CD8-positive, alpha-beta memory T cell (primary cell): ENCODE data around the gene UIMC1. TPM values are rescaled to one million over a fixed set of nuclear protein-coding genes. Genes with fewer than 3 reads are reported as not detected.

Source experiments
- CTCF ChIA-PET: fragments of 350-600 bp; sonication (Branson Sonifier 250); formaldehyde crosslinking; loops from one replicate; lab custom pipeline; 2021; ENCODE audit warnings: antibody characterized with exemption; lab: Charles Lee
- POLR2A ChIA-PET: fragments of 350-600 bp; sonication (Branson Sonifier 250); formaldehyde crosslinking; loops from one replicate; lab custom pipeline; 2021; ENCODE audit warnings: antibody characterized with exemption; lab: Charles Lee
- DNase-seq, 5 donors: peaks; one replicate each; pipeline versions ENCODE4 v3.0.0 to v3.0.0-alpha.2; 2020 to 2022; ENCODE audit warnings: mixed read lengths in 1 of 5
- H3K27ac ChIP-seq: one replicate; pipeline ENCODE4 v1.7.0; 2013; ENCODE audit warnings: low read depth, mild to moderate bottlenecking, low read length, moderate library complexity
- H3K27me3 ChIP-seq: 2 replicates; pipeline ENCODE4 v1.7.0; 2013; ENCODE audit warnings: low read length, mild to moderate bottlenecking; ENCODE audit not compliant: insufficient read depth, poor library complexity, severe bottlenecking
- H3K36me3 ChIP-seq: 2 replicates; pipeline ENCODE4 v1.7.0; 2013; ENCODE audit warnings: mild to moderate bottlenecking, low read length, moderate library complexity; ENCODE audit not compliant: insufficient read depth
- H3K4me1 ChIP-seq: 2 replicates; pipeline ENCODE4 v1.7.0; 2013; ENCODE audit warnings: mild to moderate bottlenecking, low read length, moderate library complexity; ENCODE audit not compliant: insufficient read depth
- H3K4me3 ChIP-seq: 2 replicates; pipeline ENCODE4 v1.7.0; 2013; ENCODE audit warnings: mild to moderate bottlenecking, low read length
- H3K9me3 ChIP-seq: 2 replicates; pipeline ENCODE4 v1.7.0; 2013; ENCODE audit warnings: mild to moderate bottlenecking, low read length
- H3K27ac Mint-ChIP-seq, 8 donors: one replicate each; pipeline ENCODE4 v1.8.0; 2020 to 2021; ENCODE audit warnings: mixed read lengths in 8 of 8, mild to moderate bottlenecking in 6 of 8, inconsistent platforms in 3 of 8, moderate library complexity in 3 of 8
- H3K27me3 Mint-ChIP-seq, 2 donors: one replicate each; pipeline ENCODE4 v1.8.0; 2020 to 2021; ENCODE audit warnings: mixed read lengths in 2 of 2, mild to moderate bottlenecking in 1 of 2, moderate library complexity in 1 of 2
- H3K36me3 Mint-ChIP-seq, 3 donors: one replicate each; pipeline ENCODE4 v1.8.0; 2020 to 2021; ENCODE audit warnings: mixed read lengths in 3 of 3, inconsistent platforms in 1 of 3, mild to moderate bottlenecking in 1 of 3
- H3K4me1 Mint-ChIP-seq, 3 donors: one replicate each; pipeline ENCODE4 v1.8.0; 2020 to 2021; ENCODE audit warnings: mixed read lengths in 3 of 3, inconsistent platforms in 1 of 3, mild to moderate bottlenecking in 1 of 3
- H3K4me3 Mint-ChIP-seq, 7 donors: one replicate each; pipeline ENCODE4 v1.8.0; 2020 to 2021; ENCODE audit warnings: mixed read lengths in 7 of 7, mild to moderate bottlenecking in 6 of 7, moderate library complexity in 4 of 7, inconsistent platforms in 2 of 7
- H3K9me3 Mint-ChIP-seq, 5 donors: one replicate each; pipeline ENCODE4 v1.8.0; 2020 to 2022; ENCODE audit warnings: mixed read lengths in 5 of 5, mild to moderate bottlenecking in 3 of 5, moderate library complexity in 2 of 5, inconsistent platforms in 1 of 5
- polyA plus RNA-seq: library from polyadenylated mRNA; unstranded; fragments of 300-500 nt; fragmentation: Illumina TruSeq; gene quantifications from one replicate; pipeline ENCODE4 v1.2.3, GENCODE V29; 2021
- total RNA-seq, 2 experiments: library from RNA; stranded (reverse); gene quantifications; one replicate each; pipeline ENCODE4 v1.2.3, GENCODE V29; 2021

Gene UIMC1
- total and polyA plus RNA-seq, 3 experiments from 2014 or later, result 24.7 to 44.9 (median 39.2) TPM

- ChIA-PET CTCF (no interaction called here), POLR2A (no interaction called here)
- peaks cover 14 to 17% (median 16%) of the 10 kb centered on the region in 3 donors for H3K4me1 Mint-ChIP-seq
- Histone ChIP-seq H3K27ac (no peak overlapping the region), H3K9me3 (no peaks in the 10 kb centered on the region), H3K27me3 (no peaks in the 10 kb centered on the region), H3K4me1 (no peaks in the 10 kb centered on the region), H3K4me3 (no peak overlapping the region), H3K36me3 (no peaks in the 10 kb centered on the region)
- no peak overlapping the region for H3K4me3 Mint-ChIP-seq
- DNase-seq, result peak in 1 of 5 donors; percentile 38
- H3K27me3 Mint-ChIP-seq, result peaks cover 21 to 46% of the 10 kb centered on the region in 2 donors
- no peak overlapping the region for H3K27ac Mint-ChIP-seq
- no peaks in the 10 kb centered on the region for H3K36me3 Mint-ChIP-seq
- no peaks in the 10 kb centered on the region for H3K9me3 Mint-ChIP-seq
These were observed 126.8 kb downstream of the UIMC1 start for GRCh38 chr5:176879663-176880361.

GRCh38 chr5:176878906-176879662 lies 127.5 kb downstream of the UIMC1 start:
- Mint-ChIP-seq H3K27me3 (peaks cover 24 to 46% of the 10 kb centered on the region in 2 donors), H3K36me3 (no peaks in the 10 kb centered on the region), H3K4me3 (peak overlapping the region in 1 of 7 donors; percentile 39), H3K27ac (no peak overlapping the region), H3K9me3 (no peaks in the 10 kb centered on the region), H3K4me1 (peaks cover 13 to 17% (median 16%) of the 10 kb centered on the region in 3 donors)
- POLR2A ChIA-PET, result no interaction called here
- Histone ChIP-seq H3K27me3 (no peaks in the 10 kb centered on the region), H3K9me3 (no peaks in the 10 kb centered on the region), H3K4me1 (no peaks in the 10 kb centered on the region), H3K27ac (no peak overlapping the region), H3K4me3 (no peak overlapping the region), H3K36me3 (no peaks in the 10 kb centered on the region)
- CTCF ChIA-PET, result no interaction called here
- DNase-seq, result no peak

GRCh38 chr5:176878463-176878862 lies 128.1 kb downstream of the UIMC1 start:
- CTCF ChIA-PET, result no interaction called here
- Mint-ChIP-seq H3K36me3 (no peaks in the 10 kb centered on the region), H3K27ac (no peak overlapping the region), H3K4me3 (no peak overlapping the region), H3K4me1 (peaks cover 13 to 17% (median 16%) of the 10 kb centered on the region in 3 donors), H3K9me3 (no peaks in the 10 kb centered on the region), H3K27me3 (peaks cover 24 to 46% of the 10 kb centered on the region in 2 donors)
- no peak overlapping the region for H3K27ac ChIP-seq
- H3K36me3 ChIP-seq, result no peaks in the 10 kb centered on the region
- H3K9me3 ChIP-seq, result no peaks in the 10 kb centered on the region
- no peak for DNase-seq
- H3K4me1 ChIP-seq, result no peaks in the 10 kb centered on the region
- POLR2A ChIA-PET, result no interaction called here
- H3K27me3 ChIP-seq, result no peaks in the 10 kb centered on the region
- H3K4me3 ChIP-seq, result no peak overlapping the region

GRCh38 chr5:176877793-176878331 lies 128.7 kb downstream of the UIMC1 start:
- DNase-seq, result no peak
- H3K4me3 Mint-ChIP-seq, result no peak overlapping the region
- POLR2A ChIA-PET, result no interaction called here
- Histone ChIP-seq H3K4me1 (no peaks in the 10 kb centered on the region), H3K9me3 (no peaks in the 10 kb centered on the region), H3K27ac (no peak overlapping the region), H3K27me3 (no peaks in the 10 kb centered on the region), H3K4me3 (no peak overlapping the region), H3K36me3 (no peaks in the 10 kb centered on the region)
- H3K36me3 Mint-ChIP-seq, result no peaks in the 10 kb centered on the region
- CTCF ChIA-PET, result no interaction called here
- H3K9me3 Mint-ChIP-seq, result peaks cover 0 to 4% (median 3%) of the 10 kb centered on the region in 5 donors
- no peak overlapping the region for H3K27ac Mint-ChIP-seq
- H3K4me1 Mint-ChIP-seq, result peaks cover 17 to 22% (median 21%) of the 10 kb centered on the region in 3 donors
- H3K27me3 Mint-ChIP-seq, result peaks cover 24 to 41% of the 10 kb centered on the region in 2 donors

GRCh38 chr5:176876506-176877431 lies 129.8 kb downstream of the UIMC1 start:
- Mint-ChIP-seq H3K27me3 (peaks cover 24 to 36% of the 10 kb centered on the region in 2 donors), H3K4me1 (peaks cover 17 to 22% (median 21%) of the 10 kb centered on the region in 3 donors), H3K36me3 (no peaks in the 10 kb centered on the region), H3K27ac (peak overlapping the region in 1 of 8 donors; percentile 66), H3K4me3 (no peak overlapping the region), H3K9me3 (peaks cover 0 to 6% (median 4%) of the 10 kb centered on the region in 5 donors)
- Histone ChIP-seq H3K27me3 (no peaks in the 10 kb centered on the region), H3K4me1 (no peaks in the 10 kb centered on the region), H3K36me3 (no peaks in the 10 kb centered on the region), H3K27ac (no peak overlapping the region), H3K9me3 (no peaks in the 10 kb centered on the region), H3K4me3 (no peak overlapping the region)
- ChIA-PET POLR2A (no interaction called here), CTCF (no interaction called here)
- DNase-seq, result no peak

GRCh38 chr5:176875783-176876505 lies 130.6 kb downstream of the UIMC1 start:
- ChIA-PET POLR2A (no interaction called here), CTCF (no interaction called here)
- H3K36me3 ChIP-seq, result no peaks in the 10 kb centered on the region
- no peaks in the 10 kb centered on the region for H3K4me1 ChIP-seq
- no peaks in the 10 kb centered on the region for H3K27me3 ChIP-seq
- Mint-ChIP-seq H3K4me3 (peak overlapping the region in 4 of 7 donors; percentile 15 to 58 (median 38)), H3K4me1 (peaks cover 17 to 22% (median 21%) of the 10 kb centered on the region in 3 donors), H3K27me3 (peaks cover 23 to 33% of the 10 kb centered on the region in 2 donors), H3K9me3 (peaks cover 0 to 6% (median 4%) of the 10 kb centered on the region in 5 donors), H3K27ac (peak overlapping the region in 2 of 8 donors; percentile 31 to 66), H3K36me3 (no peaks in the 10 kb centered on the region)
- no peaks in the 10 kb centered on the region for H3K9me3 ChIP-seq
- H3K4me3 ChIP-seq, result no peak overlapping the region
- H3K27ac ChIP-seq, result no peak overlapping the region
- DNase-seq, result no peak

- ChIA-PET POLR2A (no interaction called here), CTCF (no interaction called here)
- Histone ChIP-seq H3K27ac (no peak overlapping the region), H3K4me1 (no peaks in the 10 kb centered on the region), H3K9me3 (no peaks in the 10 kb centered on the region), H3K4me3 (no peak overlapping the region), H3K27me3 (no peaks in the 10 kb centered on the region), H3K36me3 (no peaks in the 10 kb centered on the region)
- DNase-seq, result no peak
- H3K27me3 Mint-ChIP-seq, result peaks cover 24 to 32% of the 10 kb centered on the region in 2 donors
- H3K4me1 Mint-ChIP-seq, result peaks cover 21 to 27% (median 21%) of the 10 kb centered on the region in 3 donors
- H3K4me3 Mint-ChIP-seq, result no peak overlapping the region
- peaks cover 0 to 6% (median 4%) of the 10 kb centered on the region in 5 donors for H3K9me3 Mint-ChIP-seq
- H3K36me3 Mint-ChIP-seq, result no peaks in the 10 kb centered on the region
- peak overlapping the region in 2 of 8 donors; percentile 47 to 50 for H3K27ac Mint-ChIP-seq
These were observed 131.5 kb downstream of the UIMC1 start for GRCh38 chr5:176875014-176875550.
